K562 (cell line): ENCODE results near the gene USP49. TPM values are rescaled to one million over a fixed set of nuclear protein-coding genes. Genes with fewer than 3 reads are reported as not detected.

Experiments
- ATAC-seq: fragments of 200-7000 bp; cut with Tn5 transposase; 3 replicates; pipeline ENCODE4 v1.9.1; 2020; ENCODE audit warnings: moderate library complexity
- BruUV-seq: library from RNA; stranded (reverse); fragments of 400-500 nt; replicated peaks from 2 replicates; lab custom pipeline; 2021; lab: Mats Ljungman, UMichigan
- CTCF ChIA-PET: fragments of 300-600 bp; formaldehyde crosslinking; extraction: SDS; loops from one replicate; lab custom pipeline; 2021; ENCODE audit warnings: low intra/inter-chr PET ratio; lab: Yijun Ruan, JAX
- POLR2A ChIA-PET: fragments of 300-600, 350-650 bp; sonication (Branson Sonifier 250); formaldehyde crosslinking; extraction: SDS; loops from one replicate; lab custom pipeline; 2021; ENCODE audit warnings: antibody characterized with exemption, inconsistent platforms; lab: Yijun Ruan, JAX
- DNase-seq, 4 experiments: peaks; one replicate each; pipeline versions ENCODE4 v3.0.0 to v3.0.0-alpha.2; 2011 to 2018; ENCODE audit warnings: low spot score in 3 of 4, mixed read lengths in 3 of 4; ENCODE audit errors: extremely low read depth in 1 of 4
- FAIRE-seq: peaks from 2 replicates; lab custom pipeline; 2011; peaks lifted over from hg19 to GRCh38; lab: Jason Lieb, UNC
- H2AFZ ChIP-seq: 2 replicates; pipeline ENCODE4 v1.6.0; 2011; ENCODE audit warnings: low read depth, low read length, control low read depth, inconsistent platforms
- H3K27ac ChIP-seq: fragments of 200-600 bp; 3 replicates; pipeline ENCODE4 v1.8.0; 2011; ENCODE audit warnings: low read depth, mild to moderate bottlenecking, control low read depth, inconsistent platforms, low read length, moderate library complexity, mixed read lengths; ENCODE audit errors: extremely low read depth
- H3K27me3 ChIP-seq, 2 experiments: fragments of 300-600 bp in 1 of 2; 2 replicates in 1 of 2; 3 replicates in 1 of 2; pipeline versions ENCODE4 v1.6.0 to v1.8.0; 2011; ENCODE audit warnings: inconsistent platforms in 2 of 2, low read length in 2 of 2, mild to moderate bottlenecking in 1 of 2, mixed read lengths in 1 of 2, moderate library complexity in 1 of 2; ENCODE audit not compliant: control insufficient read depth in 2 of 2, insufficient read depth in 2 of 2
- H3K36me3 ChIP-seq: fragments of 300-600 bp; 3 replicates; pipeline ENCODE4 v1.8.0; 2011; ENCODE audit warnings: mild to moderate bottlenecking, low read length, inconsistent platforms; ENCODE audit not compliant: control insufficient read depth, insufficient read depth
- H3K4me1 ChIP-seq, 2 experiments: fragments of 200-600 bp in 1 of 2; replicated peaks in 1 of 2; 2 replicates in 1 of 2; 3 replicates in 1 of 2; pipeline versions ENCODE4 v1.5.1 to v1.8.0; 2011; ENCODE audit warnings: inconsistent platforms in 2 of 2, low read length in 2 of 2, mild to moderate bottlenecking in 1 of 2, mixed read lengths in 1 of 2, moderate library complexity in 1 of 2; ENCODE audit not compliant: control insufficient read depth in 2 of 2, insufficient read depth in 2 of 2
- H3K4me2 ChIP-seq: 2 replicates; pipeline ENCODE4 v1.6.1; 2011; ENCODE audit warnings: low read length, control low read depth, inconsistent platforms, mixed read lengths; ENCODE audit not compliant: insufficient read depth
- H3K4me3 ChIP-seq: fragments of 200-600 bp; sonication (generic), shearing (Covaris generic); 2 replicates; pipeline ENCODE4 v1.5.1; 2016; ENCODE audit warnings: control low read depth, inconsistent platforms
- H3K79me2 ChIP-seq: fragments of 200-600 bp; 3 replicates; pipeline ENCODE4 v1.8.0; 2011; ENCODE audit warnings: low read length, inconsistent platforms; ENCODE audit not compliant: control insufficient read depth, insufficient read depth
- H3K9ac ChIP-seq, 2 experiments: 2 replicates each; pipeline versions ENCODE4 v1.6.0 to v1.6.1; 2011; ENCODE audit warnings: low read depth in 2 of 2, low read length in 2 of 2, control low read depth in 1 of 2, inconsistent platforms in 1 of 2, mild to moderate bottlenecking in 1 of 2, mixed read lengths in 1 of 2; ENCODE audit not compliant: insufficient read depth in 1 of 2
- H3K9me1 ChIP-seq: one replicate; pipeline ENCODE4 v1.6.0; 2011; ENCODE audit warnings: inconsistent platforms, mild to moderate bottlenecking, low read length, moderate library complexity; ENCODE audit not compliant: control insufficient read depth, insufficient read depth
- H3K9me3 ChIP-seq: replicated peaks from 2 replicates; pipeline ENCODE4 v1.5.1; 2011; ENCODE audit warnings: low read depth, low read length, inconsistent platforms; ENCODE audit not compliant: control insufficient read depth, insufficient read depth
- H4K20me1 ChIP-seq: replicated peaks from 2 replicates; pipeline ENCODE4 v1.6.1; 2011; ENCODE audit warnings: low read length, inconsistent platforms, mixed read lengths; ENCODE audit not compliant: control insufficient read depth, insufficient read depth
- ATF3 ChIP-seq, 2 experiments: fragments of 450-650 bp in 1 of 2; sonication (generic) in 1 of 2; formaldehyde crosslinking in 1 of 2; IDR thresholded peaks in 1 of 2; conservative IDR thresholded peaks in 1 of 2; 2 replicates each; pipeline versions ENCODE4 v1.6.1 to v1.8.1; 2016 to 2023; ENCODE audit warnings: mild to moderate bottlenecking in 2 of 2, moderate library complexity in 2 of 2, inconsistent platforms in 1 of 2, missing genetic modification reagents in 1 of 2
- BACH1 ChIP-seq: fragments of 200-800 bp; sonication (Bioruptor generic); IDR thresholded peaks from 2 replicates; pipeline ENCODE4 v1.6.1; 2016; ENCODE audit warnings: missing genetic modification characterization, missing compliant biosample characterization
- BRD9 ChIP-seq: fragments of 450-650 bp; IDR thresholded peaks from 2 replicates; pipeline ENCODE4 v1.6.1; 2018; ENCODE audit warnings: low read depth; ENCODE audit not compliant: partially characterized antibody
- C11orf30 ChIP-seq: fragments of 450-650 bp; IDR thresholded peaks from 2 replicates; pipeline ENCODE4 v1.6.1; 2016; ENCODE audit warnings: low read depth, mild to moderate bottlenecking
- MAFF ChIP-seq: IDR thresholded peaks from 2 replicates; pipeline ENCODE4 v1.6.1; 2012; ENCODE audit warnings: low read length, improper control_type of control experiment
- MAFG ChIP-seq: fragments of 450-650 bp; conservative IDR thresholded peaks from 2 replicates; pipeline ENCODE4 v1.6.1; 2016; ENCODE audit warnings: missing genetic modification characterization, missing compliant biosample characterization
- MAFK ChIP-seq: IDR thresholded peaks from 2 replicates; pipeline ENCODE4 v1.6.1; 2011; ENCODE audit warnings: low read length, improper control_type of control experiment
- NFE2 ChIP-seq: IDR thresholded peaks from 2 replicates; pipeline ENCODE4 v1.6.1; 2014; ENCODE audit warnings: antibody characterized with exemption, low read depth
- NFE2L1 ChIP-seq: fragments of 450-650 bp; IDR thresholded peaks from 2 replicates; pipeline ENCODE4 v1.6.1; 2016; ENCODE audit warnings: missing genetic modification characterization, low read depth, mild to moderate bottlenecking, missing compliant biosample characterization, moderate library complexity, borderline replicate concordance
- RBM25 ChIP-seq: fragments of 200-400 bp; formaldehyde crosslinking; IDR thresholded peaks from 2 replicates; pipeline ENCODE4 v1.6.1; 2018; ENCODE audit warnings: low read length, low read depth, moderate library complexity; ENCODE audit not compliant: severe bottlenecking
- SMARCA4 ChIP-seq: fragments of 450-650 bp; IDR thresholded peaks from 2 replicates; pipeline ENCODE4 v1.6.1; 2016
- ZNF316 ChIP-seq: fragments of 450-650 bp; IDR thresholded peaks from 2 replicates; pipeline ENCODE4 v1.6.1; 2016
- ZNF785 ChIP-seq: fragments of 250-450 bp; sonication (Bioruptor Pico); IDR thresholded peaks from 2 replicates; pipeline ENCODE4 v1.4.0; 2020; ENCODE audit warnings: mild to moderate bottlenecking
- WGBS: fragments of 100-300 bp; shearing (Covaris generic); methylation state at CpG from one replicate; pipeline ENCODE4 v1.1.6; 2016; ENCODE audit warnings: low coverage, mixed read lengths; ENCODE audit not compliant: insufficient coverage; ENCODE audit errors: missing lambda C conversion rate; 5-methylcytosine and 5-hydroxymethylcytosine counted together
- in situ Hi-C: fragments of 300-500 bp; cut with MboI; formaldehyde crosslinking; loops from 4 replicates; pipeline ENCODE4 v1.15.0; 2018; ENCODE audit warnings: inconsistent platforms, mixed read lengths
- intact Hi-C: fragments of 100-400 bp; cut with micrococcal nuclease; formaldehyde crosslinking; loops from 2 replicates; pipeline ENCODE4 v1.14.2; 2022
- polyA plus RNA-seq, 8 experiments: library from polyadenylated mRNA; depleted of rRNA in 4 of 8; stranded (reverse) in 5 of 8; unstranded in 3 of 8; fragments of >200 nt; fragmentation: Nextera tagmentation in 2 of 8; fragmentation: Illumina TruSeq in 1 of 8; extraction: Ambion mirVana in 2 of 8; extraction: Trizol in 1 of 8; gene quantifications; 2 replicates each; pipeline versions ENCODE4 v1.2.1 to v1.2.3, GENCODE V29; 2011 to 2014; ENCODE audit warnings: inconsistent platforms in 1 of 8, missing spikeins in 1 of 8
- total RNA-seq, 7 experiments: library from RNA; depleted of rRNA in 6 of 7; stranded (reverse); fragments of >200 nt in 6 of 7; fragmentation: Illumina TruSeq in 2 of 7; extraction: Trizol in 2 of 7; gene quantifications; 2 replicates each; pipeline versions ENCODE4 v1.2.1 to v1.2.3, GENCODE V29; 2011 to 2021; ENCODE audit warnings: low replicate concordance in 1 of 7

Gene USP49
- total and polyA plus RNA-seq, 9 of the 15 experiments (the other 6 are each of a cell fraction or from before 2014, with no cell fraction given): 1.0 to 9.9 (median 6.5) TPM

DNA sequence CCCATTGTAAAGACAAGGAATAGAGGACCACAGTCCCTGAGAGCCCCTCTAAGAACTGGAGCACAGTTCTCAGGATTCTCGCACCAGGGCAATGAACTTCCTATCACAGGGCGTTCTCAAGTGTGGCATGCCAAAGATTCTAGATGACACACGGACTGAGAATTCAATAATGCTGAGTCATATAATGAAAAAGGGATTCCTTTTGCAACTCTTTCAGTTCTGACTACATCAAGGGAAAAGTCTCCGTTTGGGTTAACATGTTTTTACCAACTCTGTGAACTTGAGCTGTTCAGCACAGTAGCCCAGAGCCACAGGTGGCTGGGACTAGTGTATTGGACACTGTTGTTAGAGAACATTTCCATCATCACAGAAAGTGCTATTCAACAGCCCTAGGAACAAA lies 22.4 kb upstream of the USP49 start:
- H3K4me3 ChIP-seq: no peak overlapping the region
- 49% methylated on average over 4 of the region's 4 CpGs for WGBS
- no peak for ATAC-seq

More for the DNA sequence above, 22.4 kb upstream of the USP49 start:
- no peaks in the 10 kb centered on the region for H3K9me1 ChIP-seq
- H3K27ac ChIP-seq: peak overlapping the region; percentile 47; the same call in 2 of the 3 replicates
- TF ChIP-seq BACH1 (tag) (peak; percentile 89; the same call in 1 of the 2 replicates), MAFK (peak; percentile 92), C11orf30 (peak; percentile 90), NFE2L1 (tag) (peak; percentile 84), MAFG (tag) (peak; percentile 95), NFE2 (peak; percentile 91), RBM25 (no peak), ATF3 (IDR thresholded peaks at IDR 0.05) (no peak), ATF3 (CRISPR knock-in tag; conservative IDR thresholded peaks at IDR 0.05) (0 out of 2 replicates have a peak, but pooled peaks have one; percentile 38), MAFF (peak; percentile 91), ZNF785 (CRISPR knock-in tag) (no peak), ZNF316 (peak; percentile 98), BRD9 (no peak), SMARCA4 (0 out of 2 replicates have a peak, but pooled peaks have one; percentile 21)
- intact Hi-C loops (no loop called here), in situ Hi-C loops (no loop called here)
- H4K20me1 ChIP-seq: no peaks in the 10 kb centered on the region
- H3K4me1 ChIP-seq: peaks cover 7 to 12% of the 10 kb centered on the region in 2 experiments; a peak in 4 of 5 replicates
- no peak overlapping the region for H2AFZ ChIP-seq
- ChIA-PET POLR2A (no interaction called here), CTCF (interaction anchor here (0.6 kb wide), 1 partner anchor 309 kb away, joined by 5 read pairs; no protein-coding TSS in a partner anchor)
- H3K9me3 ChIP-seq: no peaks in the 10 kb centered on the region
- DNase-seq: peak in 1 of 4 experiments; percentile 36
- H3K36me3 ChIP-seq: peaks cover 49% of the 10 kb centered on the region
- no peaks in the 10 kb centered on the region for H3K27me3 ChIP-seq
- H3K4me2 ChIP-seq: no peak overlapping the region
- H3K9ac ChIP-seq: no peak overlapping the region
- peaks cover 64% of the 10 kb centered on the region for H3K79me2 ChIP-seq
- no TSS peak for BruUV-seq
- FAIRE-seq: no peak
